DOHH2 (cell line): ENCODE data around the gene JAG2.
A peak's percentile ranks its signal among the peaks of the same experiment; 100 is the strongest.

Source experiments
- H3F3A ChIP-seq: fragments of 200-600 bp; sonication (generic), shearing (Covaris generic); 2 replicates; pipeline ENCODE4 v1.6.0; 2016; ENCODE audit warnings: antibody characterized with exemption, mild to moderate bottlenecking; ENCODE audit not compliant: control insufficient read depth, insufficient read depth
- H3K27ac ChIP-seq: fragments of 200-600 bp; sonication (generic); 2 replicates; pipeline ENCODE4 v1.5.1; 2014; ENCODE audit warnings: low read depth, mild to moderate bottlenecking, low read length, moderate library complexity
- H3K27me3 ChIP-seq: fragments of 200-600 bp; sonication (generic); 2 replicates; pipeline ENCODE4 v1.6.1; 2014; ENCODE audit warnings: mild to moderate bottlenecking, low read length, mixed read lengths; ENCODE audit not compliant: control insufficient read depth
- H3K36me3 ChIP-seq: fragments of 200-600 bp; sonication (generic); 2 replicates; pipeline ENCODE4 v1.6.1; 2014; ENCODE audit warnings: mild to moderate bottlenecking, low read length, moderate library complexity, mixed read lengths; ENCODE audit not compliant: control insufficient read depth
- H3K4me1 ChIP-seq: fragments of 200-600 bp; sonication (generic); 2 replicates; pipeline ENCODE4 v1.6.1; 2014; ENCODE audit warnings: mild to moderate bottlenecking, low read length, mixed read lengths; ENCODE audit not compliant: control insufficient read depth
- H3K4me2 ChIP-seq: fragments of 200-600 bp; sonication (generic); 2 replicates; pipeline ENCODE4 v1.6.0; 2014; ENCODE audit warnings: mild to moderate bottlenecking, low read length, moderate library complexity
- H3K4me3 ChIP-seq: fragments of 200-600 bp; sonication (generic); 2 replicates; pipeline ENCODE4 v1.5.1; 2014; ENCODE audit warnings: mild to moderate bottlenecking, low read length, mixed read lengths
- H3K79me2 ChIP-seq: fragments of 200-600 bp; sonication (generic); 2 replicates; pipeline ENCODE4 v1.6.1; 2014; ENCODE audit warnings: mild to moderate bottlenecking, low read length, mixed read lengths; ENCODE audit not compliant: control insufficient read depth
- H3K9me2 ChIP-seq: fragments of 200-600 bp; sonication (generic); replicated peaks from 2 replicates; pipeline ENCODE4 v1.6.1; 2014; ENCODE audit warnings: mild to moderate bottlenecking, low read length, mixed read lengths; ENCODE audit not compliant: control insufficient read depth
- H3K9me3 ChIP-seq: fragments of 200-600 bp; sonication (generic); 2 replicates; pipeline ENCODE4 v1.6.1; 2014; ENCODE audit warnings: antibody characterized with exemption, low read length, mixed read lengths; ENCODE audit not compliant: control insufficient read depth, insufficient read depth
- H4K20me1 ChIP-seq: fragments of 200-600 bp; sonication (generic); 2 replicates; pipeline ENCODE4 v1.6.0; 2014; ENCODE audit warnings: low read depth, mild to moderate bottlenecking, antibody characterized with exemption, low read length, moderate library complexity; ENCODE audit not compliant: control insufficient read depth, insufficient read depth
- CTCF ChIP-seq: fragments of 200-600 bp; sonication (generic); IDR thresholded peaks from one replicate; pipeline ENCODE4 v1.5.1; 2014; ENCODE audit warnings: antibody characterized with exemption, mild to moderate bottlenecking, low read depth, low read length; ENCODE audit not compliant: poor library complexity, severe bottlenecking
- EZH2phosphoT487 ChIP-seq: fragments of 200-600 bp; sonication (generic); IDR thresholded peaks from 2 replicates; pipeline ENCODE4 v1.6.1; 2017; ENCODE audit warnings: borderline replicate concordance, mild to moderate bottlenecking, antibody characterized with exemption, low read length, moderate library complexity, mixed read lengths

The JAG2 gene

GRCh38 chr14:105180592-105181548, 12.3 kb upstream of the JAG2 start, which contains the start of gene NUDT14:
TSS of gene NUDT14 (minus strand) at chr14:105181312. CDS start at chr14:105181209, 103 bp downstream.
- H3K9me2 ChIP-seq = no peaks in the 10 kb centered on the region
- H3K36me3 ChIP-seq = no peaks in the 10 kb centered on the region
- H3K4me2 ChIP-seq = peak within 1 kb of the TSS; percentile 80
- no peak within 1 kb of the TSS for H3K27ac ChIP-seq
- peak within 1 kb of the TSS; percentile 74 for H3K4me3 ChIP-seq
- no peaks in the 10 kb centered on the region for H3K79me2 ChIP-seq
- peaks cover 19% of the 10 kb centered on the region for H3K4me1 ChIP-seq
- H3K27me3 ChIP-seq = peaks cover 46% of the 10 kb centered on the region
- TF ChIP-seq EZH2phosphoT487 (no peak), CTCF (no peak)
- no peaks in the 10 kb centered on the region for H3F3A ChIP-seq
- H3K9me3 ChIP-seq = no peaks in the 10 kb centered on the region
- no peaks in the 10 kb centered on the region; the same call in 1 of the 2 replicates for H4K20me1 ChIP-seq

- Histone ChIP-seq H3F3A (no peaks in the 10 kb centered on the region), H4K20me1 (no peaks in the 10 kb centered on the region; the same call in 1 of the 2 replicates), H3K4me1 (peaks cover 36% of the 10 kb centered on the region), H3K9me3 (no peaks in the 10 kb centered on the region), H3K79me2 (no peaks in the 10 kb centered on the region), H3K27me3 (peaks cover 41% of the 10 kb centered on the region), H3K4me2 (no peak overlapping the region), H3K4me3 (no peak overlapping the region), H3K9me2 (no peaks in the 10 kb centered on the region), H3K27ac (no peak overlapping the region), H3K36me3 (no peaks in the 10 kb centered on the region)
- TF ChIP-seq EZH2phosphoT487 (no peak), CTCF (no peak)
Observed at GRCh38 chr14:105179191-105179590, 10.6 kb upstream of the JAG2 start.

- Histone ChIP-seq H3K9me3 (no peaks in the 10 kb centered on the region), H3K9me2 (no peaks in the 10 kb centered on the region), H3K4me2 (no peak overlapping the region), H3K4me1 (peaks cover 40% of the 10 kb centered on the region), H4K20me1 (no peaks in the 10 kb centered on the region; the same call in 1 of the 2 replicates), H3K27me3 (peaks cover 38% of the 10 kb centered on the region), H3F3A (no peaks in the 10 kb centered on the region), H3K79me2 (no peaks in the 10 kb centered on the region), H3K4me3 (no peak overlapping the region), H3K27ac (no peak overlapping the region), H3K36me3 (no peaks in the 10 kb centered on the region)
- TF ChIP-seq EZH2phosphoT487 (no peak), CTCF (no peak)
Observed at GRCh38 chr14:105178868-105179140, 10.2 kb upstream of the JAG2 start.
